ENCODE results near the gene ZNF710. TPM values are rescaled to one million over a fixed set of nuclear protein-coding genes. Genes with fewer than 3 reads are reported as not detected.

Gene ZNF710
- total RNA-seq, 1 donor from 2014 or later = 47.9 TPM

GRCh38 chr15:90051874-90052273 is 50.8 kb downstream of the ZNF710 start:
- intact Hi-C loops (cut with DNase I) = no loop called here
- TF ChIP-seq CTCF (IDR thresholded peaks at IDR 0.05) = no peak
- no peak overlapping the region for H3K27ac ChIP-seq
- peaks cover 24% of the 10 kb centered on the region for H3K4me1 ChIP-seq
- DNase-seq = no peak
- H3K36me3 ChIP-seq = no peaks in the 10 kb centered on the region
- H3K27me3 ChIP-seq = no peaks in the 10 kb centered on the region
- no peak for ATAC-seq
- H3K9me3 ChIP-seq = no peaks in the 10 kb centered on the region
- no peak overlapping the region for H3K4me3 ChIP-seq

- TF ChIP-seq CTCF (IDR thresholded peaks at IDR 0.05) = no peak
- peaks cover 23% of the 10 kb centered on the region for H3K4me1 ChIP-seq
- no peaks in the 10 kb centered on the region for H3K27me3 ChIP-seq
- ATAC-seq = no peak
- no peaks in the 10 kb centered on the region for H3K9me3 ChIP-seq
- DNase-seq = no peak
- H3K36me3 ChIP-seq = no peaks in the 10 kb centered on the region
- H3K4me3 ChIP-seq = no peak overlapping the region
- intact Hi-C loops (cut with DNase I) = no loop called here
- H3K27ac ChIP-seq = no peak overlapping the region
These were observed 52.8 kb downstream of the ZNF710 start for GRCh38 chr15:90053685-90054466.

GRCh38 chr15:90054618-90055097 is 53.5 kb downstream of the ZNF710 start:
- Histone ChIP-seq H3K27me3 (no peaks in the 10 kb centered on the region), H3K9me3 (no peaks in the 10 kb centered on the region), H3K4me1 (peaks cover 31% of the 10 kb centered on the region), H3K4me3 (no peak overlapping the region), H3K27ac (no peak overlapping the region), H3K36me3 (no peaks in the 10 kb centered on the region)
- ATAC-seq (no peak), DNase-seq (no peak)
- intact Hi-C loops (cut with DNase I) = no loop called here
- TF ChIP-seq CTCF (IDR thresholded peaks at IDR 0.05) = no peak

- intact Hi-C loops (cut with DNase I) = no loop called here
- ATAC-seq (peak; percentile 20), DNase-seq (no peak)
- no peak for TF ChIP-seq CTCF (IDR thresholded peaks at IDR 0.05)
- Histone ChIP-seq H3K36me3 (no peaks in the 10 kb centered on the region), H3K4me3 (no peak overlapping the region), H3K9me3 (no peaks in the 10 kb centered on the region), H3K4me1 (peaks cover 36% of the 10 kb centered on the region), H3K27me3 (no peaks in the 10 kb centered on the region), H3K27ac (no peak overlapping the region)
These were observed 54.1 kb downstream of the ZNF710 start for GRCh38 chr15:90055182-90055581.

- Histone ChIP-seq H3K27me3 (no peaks in the 10 kb centered on the region), H3K4me3 (no peak overlapping the region), H3K4me1 (peaks cover 50% of the 10 kb centered on the region), H3K36me3 (no peaks in the 10 kb centered on the region), H3K9me3 (no peaks in the 10 kb centered on the region), H3K27ac (no peak overlapping the region)
- no peak for DNase-seq
- ATAC-seq = no peak
- no peak for TF ChIP-seq CTCF (IDR thresholded peaks at IDR 0.05)
- intact Hi-C loops (cut with DNase I) = no loop called here
These were observed 55.4 kb downstream of the ZNF710 start for GRCh38 chr15:90056529-90056928.
